AML-193 (cell line): ENCODE results near the gene AOAH.
"Not testable (repeated sequence)": the region's sequence is repeated elsewhere in the genome, so short reads cannot be mapped to it uniquely, and the experiment has no call there.

Experiments
- DNase-seq, 2 experiments: peaks; one replicate each; lab custom pipeline; 2025; lab: John Stamatoyannopoulos, UW

AOAH gene

DNA sequence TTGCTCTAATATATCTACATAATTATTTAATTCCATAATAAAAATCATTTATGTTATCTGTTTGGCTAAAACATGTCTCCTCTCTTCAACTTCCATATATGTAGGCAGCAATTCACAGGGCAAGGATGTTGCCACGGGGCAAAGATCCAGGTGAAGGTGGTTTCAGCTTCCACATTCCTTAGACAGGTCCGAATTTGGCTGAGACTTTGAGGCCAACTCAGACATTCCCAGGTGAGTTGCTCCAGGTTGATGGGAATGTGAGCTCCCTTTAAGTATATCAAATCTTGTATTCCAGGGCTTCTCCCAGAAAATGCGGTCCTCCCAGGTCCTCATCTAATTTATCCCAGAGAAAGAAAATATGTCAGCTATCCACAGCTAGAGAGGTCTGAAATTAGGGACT, 15.1 kb upstream of the AOAH start:
- no peak for DNase-seq

DNA sequence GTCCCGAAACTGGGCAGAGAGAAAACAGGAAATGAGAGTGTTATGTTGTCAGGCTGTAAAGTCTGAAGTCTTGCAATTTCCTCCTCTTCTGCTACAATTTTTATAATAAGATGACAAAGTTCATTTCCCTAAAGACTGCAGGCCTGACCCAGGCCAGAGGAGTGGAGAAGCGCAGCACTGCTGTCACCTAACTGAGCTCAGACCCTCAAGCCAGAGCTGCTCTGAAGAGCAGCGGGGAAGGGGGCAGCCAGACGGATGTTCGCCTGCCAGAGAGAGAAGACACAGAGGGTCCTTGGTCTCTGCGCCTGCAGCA, 12.6 kb upstream of the AOAH start:
- DNase-seq: peak; percentile 76 to 79

DNA sequence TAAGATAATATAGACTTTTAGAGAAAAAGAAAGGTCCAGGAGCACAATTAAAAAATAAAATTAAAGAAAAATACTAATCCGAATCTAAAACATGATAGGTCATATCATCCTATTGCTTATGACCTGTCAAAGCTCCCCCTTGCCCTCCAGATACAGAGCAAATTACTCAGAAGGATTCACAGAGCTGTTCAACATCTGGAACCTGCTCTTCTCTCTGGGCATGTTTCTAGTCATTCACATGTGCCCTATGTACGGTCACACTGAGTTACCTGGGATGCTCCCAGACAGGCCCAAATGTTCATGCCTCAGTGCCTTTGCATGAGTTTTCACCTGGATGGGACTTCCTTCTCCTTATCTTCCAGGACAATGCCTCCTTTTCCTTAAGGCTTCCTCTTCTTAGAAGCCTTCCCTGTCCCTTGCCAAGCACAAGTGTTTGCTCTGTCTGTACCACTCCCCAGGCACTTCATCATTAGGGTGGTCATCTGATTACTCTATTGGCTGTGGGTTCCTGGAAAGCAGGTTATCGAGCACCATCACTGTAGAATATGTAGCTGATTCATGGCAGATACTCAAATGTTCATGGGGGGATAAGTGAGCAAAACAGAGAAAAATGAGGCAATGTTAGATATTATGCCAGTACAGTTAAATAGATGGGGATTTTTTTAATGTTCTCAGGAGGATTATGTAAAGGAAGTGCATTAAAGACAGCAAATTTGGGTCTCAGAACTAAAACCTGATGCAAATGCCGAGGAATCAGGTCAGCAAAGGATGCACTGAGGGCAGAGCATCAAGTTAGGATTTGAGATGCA, 12.0 kb upstream of the AOAH start:
- no peak for DNase-seq

- DNase-seq: no peak
These were observed 10.9 kb upstream of the AOAH start for GRCh38 chr7:36735172-36735571.

DNA sequence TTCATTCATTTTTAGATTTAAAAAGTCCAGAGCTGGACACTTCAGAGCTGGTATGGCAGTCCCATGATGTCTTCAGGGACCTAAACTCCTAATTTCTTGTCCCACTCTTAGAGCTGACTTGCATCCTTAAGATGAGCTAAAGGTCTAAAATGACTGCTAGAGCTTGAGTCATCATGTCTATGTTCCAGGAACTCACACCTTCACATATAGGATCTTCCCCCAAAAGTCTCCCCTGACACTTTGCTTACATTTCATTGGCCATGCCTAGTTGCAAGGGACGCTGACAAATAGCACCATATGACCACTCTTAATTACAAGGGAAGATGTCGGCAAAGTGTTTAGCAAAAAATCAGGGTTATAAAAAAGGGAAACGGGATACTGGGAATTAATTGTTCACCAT, 10.4 kb upstream of the AOAH start:
- no peak for DNase-seq

- no peak for DNase-seq
These were observed 9.1 kb upstream of the AOAH start for GRCh38 chr7:36733411-36733810.

- no peak for DNase-seq
These were observed 8.5 kb upstream of the AOAH start for GRCh38 chr7:36732806-36733205.

GRCh38 chr7:36730046-36730445, 5.8 kb upstream of the AOAH start:
- no peak for DNase-seq

GRCh38 chr7:36728143-36728542, 3.8 kb upstream of the AOAH start:
- no peak for DNase-seq

DNA sequence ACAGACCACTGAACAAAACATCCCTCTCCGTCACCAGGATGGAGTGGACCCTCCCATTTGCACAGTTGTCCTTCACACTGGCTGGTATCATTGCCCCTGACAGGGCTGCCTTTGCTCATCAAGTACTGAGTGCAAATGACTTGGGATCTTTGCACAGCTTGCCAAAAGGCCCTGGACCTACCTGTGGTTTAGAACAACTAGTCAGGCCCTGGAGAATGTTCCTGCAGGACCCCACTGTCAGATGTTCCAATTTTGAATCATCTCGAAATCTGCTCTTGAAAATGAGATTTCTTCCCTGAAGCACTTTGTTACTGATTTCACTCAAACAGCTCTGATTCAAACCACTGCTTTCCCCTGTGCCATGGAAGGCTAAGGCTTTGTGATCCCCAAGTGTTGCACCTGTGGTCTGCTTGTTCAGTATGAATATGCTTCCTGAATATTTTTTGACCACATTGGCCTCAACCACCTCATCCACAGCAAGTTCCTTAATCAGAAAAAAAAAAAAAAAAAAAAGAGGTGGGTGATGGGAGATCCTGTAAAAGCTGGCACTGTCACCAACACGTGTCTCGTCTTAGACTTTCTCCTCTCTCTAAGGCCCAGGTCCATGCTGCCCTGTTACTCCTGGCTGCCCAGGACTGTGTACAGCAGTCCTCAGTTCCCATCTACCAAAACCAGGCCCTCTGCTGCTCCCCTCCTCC, 2.7 kb upstream of the AOAH start:
- DNase-seq: peak; percentile 60 to 71

DNA sequence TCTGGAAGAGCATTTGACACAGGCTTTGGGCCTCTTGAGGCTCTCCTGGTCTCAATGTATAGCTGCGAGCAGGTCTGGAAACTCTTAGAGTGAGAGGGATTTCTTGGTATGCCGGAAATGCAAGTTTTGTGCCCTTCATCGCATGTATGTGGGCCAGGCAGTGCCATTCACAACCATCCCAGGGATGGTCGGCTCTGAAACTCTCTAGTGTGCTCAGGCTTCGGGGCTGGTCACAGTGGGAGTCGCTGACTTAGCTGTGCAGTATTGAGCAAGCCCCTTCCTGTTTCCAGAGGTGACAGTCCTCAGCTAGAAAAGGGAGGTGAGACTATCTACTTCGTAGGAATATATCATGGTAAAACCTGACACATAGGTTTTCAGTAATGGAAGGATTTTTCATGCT, 2.0 kb upstream of the AOAH start:
- no peak for DNase-seq

DNA sequence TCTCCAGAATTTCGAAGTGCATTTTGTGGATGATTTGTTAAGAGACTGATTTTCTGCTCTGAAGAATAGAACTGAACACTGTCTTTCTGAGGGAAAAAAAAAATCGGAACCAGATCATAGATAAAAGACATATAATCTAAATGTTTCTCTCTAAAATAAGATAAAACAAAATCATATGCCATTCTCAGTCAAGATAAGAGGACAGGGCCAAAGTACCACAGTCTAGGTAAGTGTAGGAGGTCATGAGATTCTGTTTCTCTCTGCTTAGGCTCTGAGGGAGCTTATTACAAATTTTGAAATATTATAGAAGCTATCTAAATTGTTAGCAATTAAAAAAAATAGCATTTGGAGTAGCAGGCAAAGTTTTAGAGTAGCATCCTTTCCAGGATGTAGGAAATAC, 702 bp upstream of the AOAH start:
- no peak for DNase-seq

- DNase-seq: no peak
These were observed 1.0 kb downstream of the AOAH start for GRCh38 chr7:36723291-36723690.

DNA sequence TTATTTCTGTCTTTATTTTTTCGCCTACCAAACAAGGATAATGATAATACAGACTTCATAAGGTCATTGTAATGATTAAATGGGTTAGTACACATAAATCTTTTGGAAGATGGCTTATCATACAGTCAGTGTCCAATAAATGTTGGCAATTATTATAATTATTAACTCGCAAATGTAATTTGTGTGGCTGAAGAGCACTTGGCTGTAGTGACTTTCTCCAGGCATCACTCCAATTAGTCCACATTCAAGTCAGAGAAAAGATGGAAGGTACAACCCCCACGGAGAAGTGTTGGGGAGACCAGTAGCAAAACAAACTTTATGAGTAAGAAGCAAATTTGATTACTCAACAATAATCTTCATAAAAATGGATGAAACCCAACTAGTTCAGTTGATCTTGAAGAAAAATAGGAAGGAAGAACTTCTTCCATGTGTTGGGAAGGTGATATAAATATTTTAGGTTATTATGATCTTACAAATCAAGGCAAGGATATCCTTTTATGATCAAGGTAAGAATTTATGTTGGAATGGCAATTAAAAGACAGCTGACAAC, 5.1 kb downstream of the AOAH start:
- DNase-seq: no peak

DNA sequence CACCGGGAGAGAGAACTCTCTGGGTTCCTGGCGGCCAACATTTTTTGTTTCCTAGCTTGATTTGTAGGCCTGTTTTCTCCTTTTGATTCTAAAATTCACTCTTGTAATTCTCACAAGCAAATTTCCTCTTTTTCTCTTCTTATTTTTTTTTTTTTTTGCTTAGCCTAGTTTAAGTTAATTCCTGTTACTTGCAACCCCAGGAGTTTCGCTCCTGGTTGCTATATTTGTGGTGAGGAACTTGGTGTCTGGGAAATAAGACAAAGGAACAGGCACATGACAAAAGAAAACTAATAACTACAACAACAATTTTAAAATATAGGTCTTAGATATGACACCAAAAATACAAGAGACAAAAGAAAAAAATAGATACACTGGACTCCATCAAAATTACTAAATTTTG, 6.7 kb downstream of the AOAH start:
- no peak for DNase-seq

GRCh38 chr7:36716802-36717201, 7.5 kb downstream of the AOAH start:
- not testable (repeated sequence) for DNase-seq

DNA sequence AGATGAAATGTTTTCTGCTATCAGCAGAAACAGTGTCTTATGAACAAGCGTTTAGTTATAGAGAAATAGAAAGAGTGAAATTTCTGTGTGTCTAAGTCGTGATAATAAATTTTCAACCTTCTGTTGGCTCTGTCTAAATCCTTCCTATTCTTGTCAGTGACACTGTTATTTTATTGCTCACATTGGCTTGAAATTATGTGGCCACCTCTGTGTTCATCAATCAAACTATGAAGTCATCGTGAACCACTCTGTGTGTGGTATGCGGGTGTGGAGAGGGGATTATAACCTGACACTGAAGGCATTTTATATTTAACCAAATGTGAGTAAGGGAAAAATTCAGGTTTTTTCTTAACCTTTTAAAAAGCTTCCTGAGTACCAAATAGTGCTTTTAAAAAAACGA, 12.3 kb downstream of the AOAH start:
- DNase-seq: no peak

DNA sequence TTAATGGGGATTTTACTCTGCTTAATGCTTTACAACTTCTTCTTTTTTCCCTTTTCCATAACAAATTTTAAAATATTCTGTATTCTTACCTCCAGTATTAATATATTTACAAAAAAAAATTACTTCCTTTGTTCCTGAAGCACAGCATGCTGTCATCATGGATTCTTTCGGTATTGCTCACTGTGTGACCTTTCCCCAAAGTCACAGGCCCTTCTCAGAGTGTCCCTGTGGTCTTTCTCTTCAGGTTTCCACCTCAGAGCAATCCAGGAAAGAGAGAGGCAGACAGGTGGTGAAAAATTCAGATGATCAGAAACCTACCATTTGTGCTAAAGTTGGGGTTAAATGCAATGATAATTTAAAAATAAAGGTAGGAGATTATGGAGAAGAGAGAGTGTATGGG, 13.0 kb downstream of the AOAH start:
- DNase-seq: no peak

DNA sequence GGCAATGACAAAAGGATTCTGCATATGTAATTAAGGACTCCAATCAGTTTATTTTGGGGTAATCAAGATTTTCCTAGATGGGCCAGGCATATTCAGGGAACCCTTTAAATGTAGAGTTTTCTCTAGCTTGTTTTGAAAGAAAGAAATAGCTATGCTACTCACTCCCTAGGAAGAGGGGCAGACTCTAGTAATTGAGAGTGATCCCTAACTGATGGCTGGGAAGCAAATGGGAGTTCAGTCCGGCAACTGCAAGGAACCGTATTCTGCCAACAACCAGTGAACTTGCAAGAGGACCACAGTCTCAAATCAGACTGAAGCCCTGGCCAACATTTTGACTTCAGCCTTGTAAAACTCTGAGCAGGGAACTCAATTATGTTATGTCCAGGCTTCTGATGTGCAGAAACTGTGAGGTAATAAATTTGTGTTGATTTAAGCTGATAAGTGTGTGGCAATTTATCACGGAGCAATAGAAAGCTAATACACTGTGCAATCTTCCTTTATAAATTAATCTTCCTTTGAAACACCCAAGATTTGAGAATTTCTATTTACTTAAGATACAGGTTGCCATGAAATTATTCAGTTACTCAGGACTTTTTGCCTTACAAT, 14.0 kb downstream of the AOAH start:
- no peak for DNase-seq

DNA sequence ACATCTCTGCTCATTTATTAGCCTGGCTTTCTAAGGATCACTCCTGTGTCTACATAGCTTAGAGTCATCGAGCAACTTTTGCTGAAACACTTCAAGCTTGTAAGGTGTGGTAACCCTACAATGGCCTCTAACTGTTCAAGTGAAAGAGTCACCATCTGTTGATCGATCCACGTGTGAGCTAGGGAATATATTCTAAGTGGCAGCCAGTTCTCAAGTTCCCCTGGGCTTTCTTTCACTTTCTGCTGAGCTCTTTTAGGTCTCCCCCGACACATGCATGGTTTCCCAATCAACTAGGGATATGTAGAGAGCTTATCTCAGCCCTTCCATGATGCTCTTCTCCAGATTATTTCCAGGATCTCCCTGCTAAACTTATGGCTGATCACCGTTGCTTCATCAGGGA, 15.5 kb downstream of the AOAH start:
- no peak for DNase-seq

- no peak for DNase-seq
These were observed 16.4 kb downstream of the AOAH start for GRCh38 chr7:36707898-36708297.

- DNase-seq: no peak
These were observed 16.8 kb downstream of the AOAH start for GRCh38 chr7:36707465-36707864.

DNA sequence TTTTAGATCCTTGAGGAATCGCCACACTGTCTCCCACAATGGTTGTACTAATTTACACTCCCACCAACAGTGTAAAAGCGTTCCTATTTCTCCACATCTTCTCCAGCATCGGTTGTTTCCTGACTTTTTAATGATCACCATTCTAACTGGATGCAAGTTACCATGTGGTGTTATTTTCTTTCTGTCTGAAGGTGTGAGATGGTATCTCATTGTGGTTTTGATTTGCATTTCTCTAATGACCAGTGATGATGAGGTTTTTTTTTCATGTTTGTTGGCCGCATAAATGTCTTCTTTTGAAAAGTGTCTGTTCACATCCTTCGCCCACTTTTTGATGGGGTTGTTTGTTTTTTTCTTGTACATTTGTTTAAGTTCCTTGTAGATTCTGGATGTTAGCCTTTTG, 20.4 kb downstream of the AOAH start:
- DNase-seq: not testable (repeated sequence)
